HCT116 (cell line): Measurements from ENCODE around the gene OR2H2. TPM values are rescaled to one million over a fixed set of nuclear protein-coding genes. Genes with fewer than 3 reads are reported as not detected.

Experiments used
- ATAC-seq: fragments of 200-7000 bp; cut with Tn5 transposase; 2 replicates; pipeline ENCODE4 v1.9.1; 2020; ENCODE audit warnings: mild to moderate bottlenecking, moderate library complexity
- BruUV-seq: library from RNA; stranded (reverse); fragments of 400-500 nt; replicated peaks from 2 replicates; lab custom pipeline; 2021; lab: Mats Ljungman, UMichigan
- CTCF ChIA-PET: fragments of 300-600 bp; sonication (Branson Sonifier 250); formaldehyde crosslinking; loops from one replicate; lab custom pipeline; 2021; ENCODE audit warnings: antibody characterized with exemption; lab: Charles Lee
- POLR2A ChIA-PET: fragments of 300-600, 350-600 bp; sonication (Branson Sonifier 250); formaldehyde crosslinking; loops from one replicate; lab custom pipeline; 2021; ENCODE audit warnings: antibody characterized with exemption; lab: Charles Lee
- RAD21 ChIA-PET, 2 experiments: fragments of 300-600 bp; sonication (Branson Sonifier 250); formaldehyde crosslinking; loops; one replicate each; lab custom pipeline; 2023; ENCODE audit warnings: low total read pairs in 2 of 2; ENCODE audit not compliant: uncharacterized antibody in 2 of 2, unreplicated experiment in 2 of 2, low non-redundant PET in 1 of 2; lab: Charles Lee
- DNase-seq: peaks from one replicate; pipeline ENCODE4 v3.0.0-alpha.2; 2010; ENCODE audit warnings: low read depth, low spot score
- H2AFZ ChIP-seq: fragments of 200-600 bp; shearing (Covaris generic), sonication (generic); 2 replicates; pipeline ENCODE4 v1.6.1; 2017; ENCODE audit warnings: low read depth, mixed run types, mixed read lengths, antibody characterized with exemption, low read length; ENCODE audit not compliant: poor library complexity, severe bottlenecking
- H3K27ac ChIP-seq: 2 replicates; pipeline ENCODE4 v1.5.1; 2012; ENCODE audit warnings: low read depth, low read length
- H3K27me3 ChIP-seq: fragments of 200-600 bp; sonication (generic); 2 replicates; pipeline ENCODE4 v1.6.1; 2016; ENCODE audit warnings: mixed run types, low read length, mixed read lengths; ENCODE audit not compliant: insufficient read depth
- H3K36me3 ChIP-seq, 2 experiments: fragments of 200-500 bp in 1 of 2; fragments of 200-600 bp in 1 of 2; sonication (Bioruptor generic) in 1 of 2; sonication (generic) in 1 of 2; 2 replicates each; pipeline versions ENCODE4 v1.5.1 to v1.6.1; 2014 to 2016; ENCODE audit warnings: low read length in 2 of 2, inconsistent platforms in 1 of 2, mixed read lengths in 1 of 2, mixed run types in 1 of 2; ENCODE audit not compliant: insufficient read depth in 2 of 2, control insufficient read depth in 1 of 2
- H3K4me1 ChIP-seq, 2 experiments: fragments of 200-600 bp in 1 of 2; sonication (generic) in 1 of 2; 2 replicates each; pipeline versions ENCODE4 v1.5.1 to v1.6.1; 2012 to 2017; ENCODE audit warnings: low read length in 2 of 2, inconsistent platforms in 1 of 2, mild to moderate bottlenecking in 1 of 2, mixed read lengths in 1 of 2, mixed run types in 1 of 2, moderate library complexity in 1 of 2; ENCODE audit not compliant: insufficient read depth in 2 of 2, control insufficient read depth in 1 of 2
- H3K4me2 ChIP-seq: fragments of 200-600 bp; sonication (generic); 2 replicates; pipeline ENCODE4 v1.6.1; 2017; ENCODE audit warnings: mixed run types, low read length, mixed read lengths
- H3K4me3 ChIP-seq, 2 experiments: fragments of 200-600 bp in 1 of 2; sonication (generic) in 1 of 2; replicated peaks in 1 of 2; 2 replicates each; pipeline ENCODE4 v1.5.1; 2011 to 2016; ENCODE audit warnings: low read length in 2 of 2, control low read depth in 1 of 2, low read depth in 1 of 2, mild to moderate bottlenecking in 1 of 2, mixed read lengths in 1 of 2, mixed run types in 1 of 2
- H3K79me2 ChIP-seq: fragments of 200-600 bp; sonication (generic); 2 replicates; pipeline ENCODE4 v1.6.1; 2017; ENCODE audit warnings: mild to moderate bottlenecking, mixed run types, low read length, moderate library complexity, mixed read lengths; ENCODE audit not compliant: insufficient read depth
- H3K9ac ChIP-seq: fragments of 200-600 bp; sonication (generic); 2 replicates; pipeline ENCODE4 v1.6.1; 2016; ENCODE audit warnings: low read length, mixed read lengths
- H3K9me2 ChIP-seq: fragments of 200-600 bp; sonication (generic), shearing (Covaris generic); 2 replicates; pipeline ENCODE4 v1.6.1; 2017; ENCODE audit warnings: mixed run types, mild to moderate bottlenecking, moderate library complexity; ENCODE audit not compliant: insufficient read depth
- H3K9me3 ChIP-seq, 2 experiments: fragments of 200-500 bp in 1 of 2; fragments of 200-600 bp in 1 of 2; sonication (Bioruptor generic) in 1 of 2; sonication (generic) in 1 of 2; 2 replicates each; pipeline ENCODE4 v1.6.1; 2014 to 2017; ENCODE audit warnings: low read length in 2 of 2, mixed read lengths in 2 of 2, inconsistent platforms in 1 of 2, low read depth in 1 of 2, mild to moderate bottlenecking in 1 of 2, mixed run types in 1 of 2, moderate library complexity in 1 of 2; ENCODE audit not compliant: control insufficient read depth in 1 of 2, insufficient read depth in 1 of 2
- H4K20me1 ChIP-seq: fragments of 200-600 bp; sonication (generic), shearing (Covaris generic); 2 replicates; pipeline ENCODE4 v1.6.1; 2017; ENCODE audit warnings: mixed run types, mild to moderate bottlenecking, moderate library complexity; ENCODE audit not compliant: insufficient read depth
- JUND ChIP-seq: IDR thresholded peaks from 2 replicates; pipeline ENCODE4 v1.6.1; 2012
- TCF7L2 ChIP-seq: IDR thresholded peaks from 2 replicates; pipeline ENCODE4 v1.7.0; 2011; ENCODE audit warnings: borderline replicate concordance, inconsistent platforms; ENCODE audit not compliant: insufficient read depth, insufficient read length; ENCODE audit errors: extremely low read depth
- ZNF274 ChIP-seq: fragments of 200-500 bp; sonication (Bioruptor generic); IDR thresholded peaks from 2 replicates; pipeline ENCODE4 v1.6.1; 2014; ENCODE audit warnings: mild to moderate bottlenecking, low read depth, low read length, inconsistent platforms
- intact Hi-C: fragments of 100-400 bp; cut with micrococcal nuclease; formaldehyde crosslinking; loops from 2 replicates; pipeline ENCODE4 v1.10.0; 2022
- total RNA-seq: library from RNA; stranded (reverse); gene quantifications from one replicate; pipeline ENCODE4 v1.2.1, GENCODE V29; 2021; ENCODE audit not compliant: unreplicated experiment

Gene OR2H2
- total RNA-seq, 1 experiment from 2014 or later, result not detected

DNA sequence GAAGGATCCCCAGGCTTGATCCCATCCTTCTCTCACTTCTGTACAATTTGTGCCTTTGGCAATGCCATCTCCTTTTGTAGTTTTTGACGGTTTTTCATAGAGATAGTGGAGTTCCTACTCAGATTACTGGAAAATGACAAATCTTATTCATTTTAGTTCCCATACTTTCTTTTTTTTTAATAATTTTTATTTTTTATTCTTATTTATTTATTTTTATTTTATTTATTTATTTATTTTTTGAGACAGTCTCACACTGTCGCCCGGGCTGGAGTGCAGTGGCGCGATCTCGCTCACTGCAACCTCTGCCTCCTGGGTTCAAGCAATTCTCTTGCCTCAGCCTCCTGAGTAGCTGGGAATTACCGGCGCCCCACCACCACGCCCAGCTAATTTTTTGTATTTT is 52.3 kb downstream of the OR2H2 start:
- H2AFZ ChIP-seq, result no peak overlapping the region
- no peak for ATAC-seq
- no peaks in the 10 kb centered on the region for H3K36me3 ChIP-seq
- ChIA-PET CTCF (interaction anchor here (6.0 kb wide), 1 partner anchor 13 kb away, joined by 35 read pairs; no protein-coding TSS in a partner anchor), RAD21 (no interaction called here), POLR2A (no interaction called here)
- H3K9me2 ChIP-seq, result no peaks in the 10 kb centered on the region
- BruUV-seq, result no TSS peak
- no peak overlapping the region for H3K4me2 ChIP-seq
- no peaks in the 10 kb centered on the region for H3K79me2 ChIP-seq
- TF ChIP-seq JUND, result no peak
- no peak for TF ChIP-seq ZNF274
- TF ChIP-seq TCF7L2, result no peak
- H3K9ac ChIP-seq, result no peak overlapping the region
- no peaks in the 10 kb centered on the region for H3K9me3 ChIP-seq
- H3K27me3 ChIP-seq, result no peaks in the 10 kb centered on the region
- no peak overlapping the region for H3K4me3 ChIP-seq
- DNase-seq, result no peak
- peaks cover 7 to 18% of the 10 kb centered on the region in 2 experiments; a peak in 3 of 4 replicates for H3K4me1 ChIP-seq
- H4K20me1 ChIP-seq, result no peaks in the 10 kb centered on the region
- no peak overlapping the region for H3K27ac ChIP-seq
- intact Hi-C loops, result no loop called here

Other genes with a start within 250 kb of the OR2H2 start
- gene OR5V1, start 216.3 kb upstream of the OR2H2 start, total RNA-seq, result not detected
- gene OR12D3, start 209.8 kb upstream of the OR2H2 start, total RNA-seq, result not detected
- gene OR12D2, start 189.5 kb upstream of the OR2H2 start, total RNA-seq, result not detected
- not detected for gene OR12D1, start 170.2 kb upstream of the OR2H2 start, total RNA-seq
- gene OR10C1, start 145.8 kb upstream of the OR2H2 start, total RNA-seq, result not detected
- not detected for gene OR11A1, start 128.1 kb upstream of the OR2H2 start, total RNA-seq
- not detected for gene OR2H1, start 128.0 kb upstream of the OR2H2 start, total RNA-seq
- not detected for gene MAS1L, start 97.2 kb upstream of the OR2H2 start, total RNA-seq
- not detected for gene UBD, start 25.4 kb upstream of the OR2H2 start, total RNA-seq
- gene GABBR1, start 48.1 kb downstream of the OR2H2 start, total RNA-seq, result 43.4 TPM
- gene MOG, start 72.0 kb downstream of the OR2H2 start, total RNA-seq, result not detected
- gene ZFP57, start 96.0 kb downstream of the OR2H2 start, total RNA-seq, result not detected
- 24.6 TPM for gene HLA-F, start 138.3 kb downstream of the OR2H2 start, total RNA-seq
- gene HLA-G, start 242.7 kb downstream of the OR2H2 start, total RNA-seq, result not detected